Stimulated activated CD4-positive, alpha-beta T cell treated with anti-CD3 and anti-CD28 coated beads, Interleukin-1b, Interleukin-23, amount 100 ng/mL, for 4 hours (primary cell): ENCODE data around the gene TGFBR1.

ENCODE experiments used
- DNase-seq, 2 donors: peaks; one replicate each; pipeline ENCODE4 v3.0.0-alpha.2; 2020; ENCODE audit warnings: low read depth in 2 of 2

TGFBR1 gene

GRCh38 chr9:99107421-99107820, 2.5 kb downstream of the TGFBR1 start:
- DNase-seq, result no peak

GRCh38 chr9:99108131-99108530, 3.2 kb downstream of the TGFBR1 start:
- DNase-seq, result no peak

DNA sequence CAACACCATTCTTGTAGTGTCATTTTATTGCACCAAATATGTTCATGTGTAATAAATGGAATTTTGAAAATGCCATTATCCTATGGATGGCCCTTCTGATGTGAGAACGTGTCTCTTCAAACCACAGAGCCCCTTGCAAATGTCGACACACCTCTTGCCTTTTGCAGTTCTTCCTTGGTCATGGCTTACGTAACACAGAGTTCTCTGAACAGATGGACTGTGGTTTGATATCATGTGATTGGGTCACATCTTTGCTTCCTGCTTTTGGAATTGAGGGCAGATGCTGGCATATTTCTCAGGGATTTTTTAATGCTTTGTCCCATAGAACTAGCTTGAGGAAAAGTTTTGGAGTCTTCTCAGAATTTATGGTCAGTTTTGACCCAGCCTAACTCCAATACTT, 4.6 kb downstream of the TGFBR1 start:
- no peak for DNase-seq

GRCh38 chr9:99112750-99113413, 8.0 kb downstream of the TGFBR1 start:
- DNase-seq, result no peak

- DNase-seq, result no peak
Observed at GRCh38 chr9:99113414-99114048, 8.6 kb downstream of the TGFBR1 start.

DNA sequence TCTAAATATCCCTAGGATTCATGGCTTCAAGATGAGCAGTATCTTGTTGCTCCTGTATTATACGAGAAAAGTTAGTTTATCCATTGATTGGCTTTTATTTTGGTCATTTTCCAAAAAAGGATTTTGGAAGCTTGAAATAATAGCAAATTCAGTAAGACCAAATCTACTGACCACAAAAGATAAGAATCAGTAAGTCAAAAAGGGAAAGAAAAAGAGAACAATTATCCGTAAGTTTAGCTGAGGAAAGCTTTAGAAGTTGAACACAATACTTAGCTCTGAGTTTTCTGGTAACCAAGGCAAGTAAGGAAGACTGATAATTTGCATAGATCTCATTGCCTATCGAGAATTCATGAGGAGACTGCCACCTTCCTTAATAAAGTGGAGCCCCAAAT, 9.1 kb downstream of the TGFBR1 start:
- DNase-seq, result no peak

- no peak for DNase-seq
Observed at GRCh38 chr9:99114846-99115500, 10.1 kb downstream of the TGFBR1 start.

- DNase-seq, result no peak
Observed at GRCh38 chr9:99116003-99116411, 11.1 kb downstream of the TGFBR1 start.

- peak in 1 of 2 donors; percentile 25 for DNase-seq
Observed at GRCh38 chr9:99118782-99119466, 14.0 kb downstream of the TGFBR1 start.

- no peak for DNase-seq
Observed at GRCh38 chr9:99119976-99120655, 15.2 kb downstream of the TGFBR1 start.

- DNase-seq, result no peak
Observed at GRCh38 chr9:99121604-99122003, 16.7 kb downstream of the TGFBR1 start.

GRCh38 chr9:99124534-99125255, 19.8 kb downstream of the TGFBR1 start:
- DNase-seq, result no peak

DNA sequence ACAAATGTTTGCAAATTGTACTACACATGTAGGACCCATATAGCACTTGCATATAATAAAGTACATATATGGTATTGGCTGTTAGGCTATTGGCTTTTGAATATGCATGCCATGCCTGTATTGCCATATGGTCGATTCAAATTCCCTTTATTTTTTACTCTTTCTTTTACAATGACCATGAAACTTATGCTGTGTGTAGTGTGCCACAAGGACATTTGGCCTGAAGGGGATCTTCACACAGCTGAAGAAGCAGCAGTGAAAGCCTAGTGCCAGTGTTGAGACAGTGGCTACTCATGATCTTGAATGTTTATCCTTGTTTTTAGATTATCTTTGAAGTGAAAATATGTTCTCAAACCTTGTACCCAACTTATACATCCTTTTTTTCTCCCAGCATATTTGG, 20.5 kb downstream of the TGFBR1 start:
- DNase-seq, result no peak

GRCh38 chr9:99126312-99126711, 21.4 kb downstream of the TGFBR1 start:
- no peak for DNase-seq

DNA sequence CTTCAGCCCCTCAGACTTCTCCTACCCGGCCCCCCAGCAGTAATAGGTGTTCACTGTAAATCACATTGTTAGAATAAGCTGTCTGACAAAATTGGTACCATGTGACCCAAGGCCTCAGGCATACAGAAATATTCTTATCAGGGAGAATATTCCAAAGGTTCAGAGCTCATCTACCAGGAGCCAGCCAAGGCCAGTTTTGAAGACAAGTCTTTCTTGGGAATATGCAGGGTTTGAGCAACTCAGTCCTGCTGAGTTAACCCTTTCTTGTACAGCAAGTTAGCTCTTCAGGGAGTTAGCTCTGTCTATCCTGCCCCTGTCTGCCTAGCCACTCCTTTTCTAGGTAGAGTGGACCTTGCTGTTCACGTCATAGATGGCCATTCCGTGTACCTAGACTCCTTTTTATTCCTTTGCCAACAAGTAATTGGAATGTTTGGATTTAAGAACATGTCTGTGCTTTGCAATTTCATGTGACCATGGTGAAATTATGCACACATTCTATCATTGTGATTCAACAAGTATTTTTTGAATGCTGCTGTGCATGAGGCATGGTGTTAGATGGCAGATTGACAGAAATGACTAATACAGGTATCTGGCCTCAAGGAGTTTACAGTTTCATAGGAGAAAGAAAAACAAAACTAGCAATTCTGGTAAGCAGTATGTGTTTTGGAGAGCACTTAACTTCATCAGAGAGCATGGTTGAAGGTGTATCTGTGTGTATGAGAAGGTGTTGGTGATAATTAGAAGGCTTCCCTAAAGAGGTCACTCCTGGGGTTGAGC, 22.6 kb downstream of the TGFBR1 start:
- DNase-seq, result no peak

GRCh38 chr9:99128133-99128406, 23.2 kb downstream of the TGFBR1 start:
- DNase-seq, result no peak

DNA sequence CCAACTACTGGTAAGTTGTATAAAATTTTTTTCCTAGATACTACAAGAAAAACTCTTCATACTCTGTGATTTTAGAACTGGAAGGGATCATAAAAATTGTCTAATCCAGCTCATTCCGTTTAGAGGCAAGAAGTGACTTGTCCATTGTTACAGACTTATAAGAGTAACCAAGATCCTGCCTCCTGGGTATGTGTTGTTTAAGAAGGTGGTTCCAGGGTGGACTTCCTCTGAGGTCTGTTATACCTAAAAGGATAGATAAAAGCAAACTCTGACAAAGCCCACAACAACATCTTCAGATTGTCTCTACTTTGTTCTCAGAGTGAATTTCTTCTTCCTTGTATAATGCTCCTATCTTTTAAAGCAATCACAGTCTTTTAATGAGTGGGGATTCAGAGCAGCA, 24.2 kb downstream of the TGFBR1 start:
- DNase-seq, result no peak

DNA sequence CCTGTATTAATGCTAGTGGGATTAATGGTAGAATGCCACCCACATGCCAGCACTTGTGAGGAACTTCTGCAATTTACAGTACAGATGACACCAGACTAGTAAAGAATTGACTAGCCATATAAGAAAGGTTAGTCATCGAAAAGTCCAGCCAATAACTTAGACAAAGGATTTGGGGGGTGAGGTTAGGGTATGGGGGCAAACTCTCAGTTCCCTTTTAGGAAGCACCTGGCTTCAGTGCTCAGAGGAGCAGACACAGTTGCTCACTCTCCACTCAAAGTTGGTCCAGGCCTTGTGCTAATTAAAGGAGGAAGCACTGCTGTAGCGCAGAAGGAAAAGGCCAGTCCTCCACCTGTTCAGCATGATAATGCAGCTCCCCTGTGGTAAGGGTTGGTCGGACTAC, 25.2 kb downstream of the TGFBR1 start:
- DNase-seq, result no peak

- DNase-seq, result no peak
Observed at GRCh38 chr9:99133145-99133544, 28.2 kb downstream of the TGFBR1 start.

DNA sequence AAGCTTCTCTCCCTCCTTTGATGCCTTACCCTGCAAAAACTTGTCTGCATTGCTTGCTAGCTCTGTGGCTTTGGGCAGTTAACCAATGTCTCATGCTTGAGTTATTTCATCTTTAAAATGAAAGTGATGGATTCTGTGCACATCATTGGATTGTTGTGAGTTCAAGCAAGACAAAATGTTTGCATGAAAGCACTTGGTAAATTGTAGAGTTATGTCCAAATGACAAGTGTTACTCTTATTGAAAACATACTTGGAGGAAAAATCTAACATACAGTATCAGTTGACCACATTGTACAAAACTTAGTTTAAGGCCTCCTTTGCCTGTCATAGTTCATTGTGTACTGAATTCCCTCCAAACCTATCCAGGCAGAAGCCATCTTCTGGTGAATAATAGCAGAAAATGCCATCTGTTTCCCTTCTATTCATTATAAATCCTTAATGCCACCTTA, 30.0 kb downstream of the TGFBR1 start:
- no peak for DNase-seq

DNA sequence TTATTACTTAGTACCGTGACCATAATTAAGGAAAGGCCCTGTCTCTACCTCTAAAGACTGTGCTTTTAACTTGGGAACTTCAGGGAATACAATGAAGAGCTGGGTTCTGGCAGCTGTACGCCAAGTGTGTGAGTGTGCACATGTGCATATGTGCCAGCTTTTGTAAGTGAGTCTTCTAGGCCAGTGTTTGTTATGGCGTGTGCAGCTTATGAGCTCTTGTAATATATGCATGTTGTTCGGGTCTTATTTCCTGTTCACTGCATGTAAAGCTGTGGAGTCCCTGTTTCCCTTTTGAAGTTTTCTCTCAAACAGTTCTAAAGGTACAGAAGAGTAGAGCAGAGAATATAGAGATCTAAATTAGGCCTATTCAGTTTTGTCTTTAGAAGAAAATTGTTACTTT, 30.5 kb downstream of the TGFBR1 start:
- no peak for DNase-seq
